ENCODE results near the gene GPR161.

DNA sequence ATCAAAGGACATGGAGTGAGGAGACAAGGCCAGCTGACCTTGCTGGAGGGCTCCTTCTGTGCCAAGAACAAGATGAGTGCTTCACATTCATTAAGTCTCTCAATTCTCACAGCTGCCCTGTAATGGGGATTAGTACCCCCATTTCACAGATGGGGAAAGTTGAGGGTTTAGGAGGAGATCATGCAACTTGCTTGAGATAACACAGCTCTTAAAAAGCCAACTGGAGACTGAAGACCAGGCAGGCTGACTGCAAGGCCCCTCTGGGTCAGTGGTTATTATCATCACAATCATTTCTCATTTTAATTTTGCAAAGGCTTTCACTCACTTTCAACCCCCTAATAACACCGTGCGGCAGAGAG lies 46.8 kb downstream of the GPR161 start:
- TF ChIP-seq CBX8 (IDR thresholded peaks at IDR 0.05) (no peak), POLR2A (IDR thresholded peaks at IDR 0.05; ENCODE audit: low read length) (no peak)
- TF ChIP-seq, protein P1, sequence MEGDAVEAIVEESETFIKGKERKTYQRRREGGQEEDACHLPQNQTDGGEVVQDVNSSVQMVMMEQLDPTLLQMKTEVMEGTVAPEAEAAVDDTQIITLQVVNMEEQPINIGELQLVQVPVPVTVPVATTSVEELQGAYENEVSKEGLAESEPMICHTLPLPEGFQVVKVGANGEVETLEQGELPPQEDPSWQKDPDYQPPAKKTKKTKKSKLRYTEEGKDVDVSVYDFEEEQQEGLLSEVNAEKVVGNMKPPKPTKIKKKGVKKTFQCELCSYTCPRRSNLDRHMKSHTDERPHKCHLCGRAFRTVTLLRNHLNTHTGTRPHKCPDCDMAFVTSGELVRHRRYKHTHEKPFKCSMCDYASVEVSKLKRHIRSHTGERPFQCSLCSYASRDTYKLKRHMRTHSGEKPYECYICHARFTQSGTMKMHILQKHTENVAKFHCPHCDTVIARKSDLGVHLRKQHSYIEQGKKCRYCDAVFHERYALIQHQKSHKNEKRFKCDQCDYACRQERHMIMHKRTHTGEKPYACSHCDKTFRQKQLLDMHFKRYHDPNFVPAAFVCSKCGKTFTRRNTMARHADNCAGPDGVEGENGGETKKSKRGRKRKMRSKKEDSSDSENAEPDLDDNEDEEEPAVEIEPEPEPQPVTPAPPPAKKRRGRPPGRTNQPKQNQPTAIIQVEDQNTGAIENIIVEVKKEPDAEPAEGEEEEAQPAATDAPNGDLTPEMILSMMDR (IDR thresholded peaks at IDR 0.05), result no peak
- TF ChIP-seq, protein P2, sequence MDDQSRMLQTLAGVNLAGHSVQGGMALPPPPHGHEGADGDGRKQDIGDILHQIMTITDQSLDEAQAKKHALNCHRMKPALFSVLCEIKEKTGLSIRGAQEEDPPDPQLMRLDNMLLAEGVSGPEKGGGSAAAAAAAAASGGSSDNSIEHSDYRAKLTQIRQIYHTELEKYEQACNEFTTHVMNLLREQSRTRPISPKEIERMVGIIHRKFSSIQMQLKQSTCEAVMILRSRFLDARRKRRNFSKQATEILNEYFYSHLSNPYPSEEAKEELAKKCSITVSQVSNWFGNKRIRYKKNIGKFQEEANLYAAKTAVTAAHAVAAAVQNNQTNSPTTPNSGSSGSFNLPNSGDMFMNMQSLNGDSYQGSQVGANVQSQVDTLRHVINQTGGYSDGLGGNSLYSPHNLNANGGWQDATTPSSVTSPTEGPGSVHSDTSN (IDR thresholded peaks at IDR 0.05), result no peak
- TF ChIP-seq, protein P3, sequence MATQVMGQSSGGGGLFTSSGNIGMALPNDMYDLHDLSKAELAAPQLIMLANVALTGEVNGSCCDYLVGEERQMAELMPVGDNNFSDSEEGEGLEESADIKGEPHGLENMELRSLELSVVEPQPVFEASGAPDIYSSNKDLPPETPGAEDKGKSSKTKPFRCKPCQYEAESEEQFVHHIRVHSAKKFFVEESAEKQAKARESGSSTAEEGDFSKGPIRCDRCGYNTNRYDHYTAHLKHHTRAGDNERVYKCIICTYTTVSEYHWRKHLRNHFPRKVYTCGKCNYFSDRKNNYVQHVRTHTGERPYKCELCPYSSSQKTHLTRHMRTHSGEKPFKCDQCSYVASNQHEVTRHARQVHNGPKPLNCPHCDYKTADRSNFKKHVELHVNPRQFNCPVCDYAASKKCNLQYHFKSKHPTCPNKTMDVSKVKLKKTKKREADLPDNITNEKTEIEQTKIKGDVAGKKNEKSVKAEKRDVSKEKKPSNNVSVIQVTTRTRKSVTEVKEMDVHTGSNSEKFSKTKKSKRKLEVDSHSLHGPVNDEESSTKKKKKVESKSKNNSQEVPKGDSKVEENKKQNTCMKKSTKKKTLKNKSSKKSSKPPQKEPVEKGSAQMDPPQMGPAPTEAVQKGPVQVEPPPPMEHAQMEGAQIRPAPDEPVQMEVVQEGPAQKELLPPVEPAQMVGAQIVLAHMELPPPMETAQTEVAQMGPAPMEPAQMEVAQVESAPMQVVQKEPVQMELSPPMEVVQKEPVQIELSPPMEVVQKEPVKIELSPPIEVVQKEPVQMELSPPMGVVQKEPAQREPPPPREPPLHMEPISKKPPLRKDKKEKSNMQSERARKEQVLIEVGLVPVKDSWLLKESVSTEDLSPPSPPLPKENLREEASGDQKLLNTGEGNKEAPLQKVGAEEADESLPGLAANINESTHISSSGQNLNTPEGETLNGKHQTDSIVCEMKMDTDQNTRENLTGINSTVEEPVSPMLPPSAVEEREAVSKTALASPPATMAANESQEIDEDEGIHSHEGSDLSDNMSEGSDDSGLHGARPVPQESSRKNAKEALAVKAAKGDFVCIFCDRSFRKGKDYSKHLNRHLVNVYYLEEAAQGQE (IDR thresholded peaks at IDR 0.05), result no peak

Data from A549 (cell line).